ENCODE data around the gene ETV6.

The ETV6 gene

DNA sequence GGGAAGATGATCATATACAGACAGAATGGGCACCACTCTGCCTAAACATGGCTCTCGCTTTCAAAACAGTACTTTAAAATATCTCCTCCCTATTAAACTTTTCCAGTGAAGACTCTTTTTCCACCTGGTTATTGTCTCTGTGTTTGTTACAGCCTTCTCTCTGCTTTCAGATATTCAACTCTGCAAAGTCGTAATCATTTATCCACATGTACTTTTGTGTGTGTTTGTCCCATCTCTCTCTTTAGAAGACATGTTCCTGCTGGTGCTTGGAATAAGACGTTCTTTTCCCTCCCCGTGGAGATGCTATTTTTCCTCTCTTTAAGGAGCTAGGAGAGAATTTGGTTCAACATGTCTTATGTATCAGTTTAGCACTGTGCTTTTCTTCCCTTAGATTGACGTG is 45.1 kb downstream of the ETV6 start:
- no peak for DNase-seq (ENCODE audit: low read depth in 2 of 2)

DNA sequence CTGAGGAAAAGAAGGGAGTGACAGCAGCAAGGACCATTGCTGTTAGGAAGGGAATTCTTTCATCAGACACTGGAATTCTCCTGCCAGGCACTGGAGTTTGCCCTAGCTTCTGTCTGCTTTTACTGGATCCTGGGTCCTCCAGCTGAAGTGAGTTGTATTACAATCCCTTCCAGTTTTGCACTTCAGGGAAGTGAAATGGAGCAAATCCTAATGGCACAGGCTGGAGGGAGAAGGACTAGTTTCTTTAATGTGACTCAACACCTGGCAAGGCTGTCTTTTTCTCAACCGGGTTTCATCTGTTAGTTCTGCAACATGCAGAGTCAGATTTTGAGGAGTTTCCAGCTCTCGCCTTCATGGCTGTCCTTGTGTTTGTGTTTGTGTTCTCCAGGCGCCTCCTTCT is 45.8 kb downstream of the ETV6 start:
- no peak for DNase-seq (ENCODE audit: low read depth in 2 of 2)

DNA sequence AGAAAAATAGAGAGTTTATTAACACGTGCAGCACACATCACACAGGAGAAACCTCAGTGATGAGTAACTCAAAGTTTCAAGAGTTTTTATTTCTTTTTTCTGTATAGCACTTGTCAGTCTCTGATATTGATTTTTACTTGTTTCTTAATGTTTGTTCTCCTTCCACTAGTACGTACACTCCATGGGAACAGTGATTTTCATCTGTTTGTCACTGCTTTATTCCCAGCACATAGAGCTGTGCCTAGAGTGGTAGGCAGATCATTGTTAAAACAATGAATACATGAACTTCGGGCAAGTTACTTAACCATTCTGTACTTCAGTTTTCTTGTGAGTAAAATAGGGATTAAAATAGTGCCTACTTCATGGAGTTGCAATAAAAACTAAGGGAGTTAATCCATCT is 46.6 kb downstream of the ETV6 start:
- no peak for DNase-seq (ENCODE audit: low read depth in 2 of 2)

DNA sequence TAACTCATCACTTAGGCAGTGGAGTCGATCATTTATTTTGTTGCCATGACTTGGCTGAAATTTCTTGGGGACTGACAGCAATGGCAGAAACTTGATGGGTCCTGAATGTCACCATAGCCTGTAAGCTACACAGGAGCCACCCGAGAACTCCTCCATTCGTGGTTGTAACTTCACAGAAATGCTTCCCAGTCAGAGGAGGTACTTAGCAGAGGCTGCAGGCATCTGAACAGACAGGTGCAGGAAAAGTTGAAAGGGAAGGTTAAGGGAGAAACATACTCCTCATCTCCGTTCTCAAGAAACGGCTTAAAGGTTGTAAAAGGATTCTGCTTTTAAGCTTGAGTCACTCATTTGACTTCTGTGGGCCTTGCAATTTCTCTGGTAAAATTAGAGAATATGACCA is 47.7 kb downstream of the ETV6 start:
- DNase-seq (ENCODE audit: low read depth in 2 of 2) = no peak

DNA sequence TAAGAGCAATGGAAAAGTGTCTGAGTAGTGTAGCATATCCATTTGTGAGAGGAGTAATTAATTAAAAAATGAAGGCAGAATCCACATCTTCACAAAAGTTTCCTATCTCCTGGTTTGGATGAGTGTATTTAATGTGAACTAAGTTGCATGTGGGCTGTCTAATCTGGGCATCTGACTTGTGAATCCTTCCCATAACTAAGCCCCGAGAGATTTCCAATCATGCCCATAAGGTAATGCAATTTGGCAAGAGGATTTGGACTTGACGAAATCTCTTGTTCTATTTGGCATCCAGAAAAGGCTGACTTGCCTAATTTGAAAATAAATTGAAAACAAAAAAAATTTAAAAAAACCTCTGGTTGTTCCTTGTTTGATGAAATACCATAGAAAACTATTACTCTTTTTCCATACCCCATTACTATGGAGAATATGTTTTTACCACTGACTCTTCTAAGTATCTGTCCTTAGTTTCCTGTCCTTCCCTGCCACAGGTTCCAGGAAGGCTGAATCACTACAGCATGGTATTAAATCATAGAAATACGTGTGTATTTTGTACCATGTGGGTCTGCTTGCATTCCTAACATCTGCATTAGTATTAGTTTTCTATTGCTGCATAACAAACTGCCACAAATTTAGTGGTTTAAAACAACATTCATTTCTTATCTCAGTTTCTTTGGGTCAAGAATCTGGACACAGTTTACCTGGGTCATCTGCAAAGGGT is 48.4 kb downstream of the ETV6 start:
- DNase-seq (ENCODE audit: low read depth in 2 of 2) = no peak

DNA sequence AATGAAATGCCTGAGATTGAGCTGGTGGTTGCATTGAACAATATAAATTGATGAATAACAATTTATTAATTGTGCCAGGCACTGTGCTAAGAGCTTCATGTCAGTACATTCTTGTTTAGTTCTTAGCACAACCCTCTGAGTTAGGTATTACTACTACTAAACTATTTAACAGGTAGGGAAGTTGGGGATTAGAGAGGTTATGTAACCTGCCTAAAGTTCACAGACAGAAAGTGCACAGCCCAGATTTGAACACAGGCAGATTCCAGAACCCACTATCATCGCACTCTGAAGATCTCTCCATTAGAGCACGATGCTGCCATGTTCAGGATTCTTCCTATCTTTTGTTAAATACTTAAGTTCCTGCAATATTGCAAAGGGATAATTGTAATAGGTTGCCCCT is 49.3 kb downstream of the ETV6 start:
- DNase-seq (ENCODE audit: low read depth in 2 of 2) = no peak

DNA sequence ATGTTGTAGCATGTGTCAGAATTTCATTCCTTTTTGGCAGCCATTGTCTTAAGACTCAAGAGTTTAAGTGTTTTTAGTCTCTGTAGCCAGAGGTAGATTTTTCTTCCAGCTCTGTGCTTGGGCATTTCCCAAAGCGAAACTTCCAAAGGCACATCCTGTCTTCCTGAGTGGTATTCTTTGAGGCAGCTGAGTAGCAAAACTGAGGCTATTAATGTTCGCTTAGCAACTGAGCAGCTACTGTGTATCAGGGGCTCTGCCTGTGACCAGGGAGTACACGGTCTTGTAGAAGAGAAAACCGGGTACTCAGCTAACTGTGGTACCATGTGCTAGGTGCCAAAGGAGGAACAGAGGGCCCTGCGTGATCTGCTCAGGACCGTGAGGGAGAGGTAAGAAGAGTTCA is 52.0 kb downstream of the ETV6 start:
- DNase-seq (ENCODE audit: low read depth in 2 of 2) = no peak

DNA sequence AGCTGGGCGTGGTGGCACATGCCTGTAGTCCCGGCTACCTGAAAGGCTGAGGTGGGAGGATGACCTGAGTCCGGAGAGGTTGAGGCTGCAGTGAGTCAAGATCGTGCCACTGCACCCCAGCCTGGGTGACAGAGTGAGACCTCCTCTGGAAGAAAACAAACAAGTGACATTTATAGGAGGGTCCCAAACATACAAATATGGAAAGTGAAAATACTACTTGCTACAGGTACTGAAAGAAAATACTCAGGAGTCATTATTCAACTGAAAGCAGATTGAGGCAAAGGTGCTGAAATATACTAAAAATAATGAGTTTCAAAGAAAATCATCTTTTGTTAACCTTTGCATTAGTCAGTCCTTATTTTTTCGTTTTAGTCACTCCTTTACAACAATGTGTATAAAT is 53.5 kb downstream of the ETV6 start:
- DNase-seq (ENCODE audit: low read depth in 2 of 2) = no peak

DNA sequence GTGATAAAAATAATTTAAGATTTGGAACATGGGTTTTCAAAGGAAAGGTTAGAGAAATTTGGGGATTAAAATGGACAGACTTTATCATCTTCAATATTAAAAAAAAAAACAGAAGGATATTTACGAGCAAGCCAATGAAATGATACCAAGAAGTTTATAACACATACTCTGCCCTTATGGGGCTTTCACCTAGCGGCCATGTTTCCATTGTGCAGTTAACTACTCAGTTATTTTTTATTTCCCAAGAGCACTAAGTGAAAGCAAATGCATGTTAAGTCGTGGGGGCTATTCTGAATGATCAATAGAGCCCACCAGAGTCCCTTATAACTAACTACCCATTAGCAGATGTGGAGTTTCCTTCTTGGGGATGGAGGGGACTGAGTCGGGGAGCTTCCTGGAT is 53.9 kb downstream of the ETV6 start:
- DNase-seq (ENCODE audit: low read depth in 2 of 2) = no peak

DNA sequence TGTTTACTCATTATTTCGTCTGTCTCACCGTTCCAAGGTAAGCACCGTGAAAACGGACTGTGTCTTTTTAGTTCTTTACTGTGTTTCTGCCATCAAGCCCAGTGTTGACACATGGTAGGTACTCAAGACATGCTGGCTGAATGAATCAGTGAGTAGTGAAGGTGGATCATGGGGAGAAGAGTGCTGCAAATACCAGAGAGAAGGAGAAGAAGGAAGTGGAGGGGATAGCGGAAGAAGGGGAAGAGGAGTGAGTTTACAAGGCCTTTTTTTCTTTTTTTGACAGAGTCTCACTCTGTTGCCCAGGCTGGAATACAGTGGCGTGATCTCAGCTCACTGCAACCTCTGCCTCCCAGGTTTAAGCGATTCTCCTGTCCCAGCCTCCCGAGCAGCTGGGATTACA is 54.6 kb downstream of the ETV6 start:
- DNase-seq (ENCODE audit: low read depth in 2 of 2) = no peak

DNA sequence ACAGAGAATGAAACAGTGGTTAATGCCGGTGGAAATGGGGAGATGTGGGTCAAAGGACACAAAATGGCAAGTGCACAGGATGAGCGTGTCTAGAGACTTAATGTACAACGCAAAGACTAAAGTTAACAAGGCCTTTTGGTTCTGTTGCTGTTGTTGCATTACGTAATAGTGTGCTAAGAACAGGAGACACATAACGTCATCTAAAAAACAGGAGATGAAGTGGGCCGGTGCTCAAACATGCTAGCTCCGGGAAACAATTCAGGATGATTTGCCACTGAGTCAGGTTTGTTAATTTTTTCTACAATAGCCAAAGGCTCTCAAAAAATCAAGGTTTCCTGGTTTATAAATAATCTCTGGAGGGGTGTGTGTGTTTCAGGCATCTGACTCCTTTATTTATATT is 55.5 kb downstream of the ETV6 start:
- no peak for DNase-seq (ENCODE audit: low read depth in 2 of 2)

DNA sequence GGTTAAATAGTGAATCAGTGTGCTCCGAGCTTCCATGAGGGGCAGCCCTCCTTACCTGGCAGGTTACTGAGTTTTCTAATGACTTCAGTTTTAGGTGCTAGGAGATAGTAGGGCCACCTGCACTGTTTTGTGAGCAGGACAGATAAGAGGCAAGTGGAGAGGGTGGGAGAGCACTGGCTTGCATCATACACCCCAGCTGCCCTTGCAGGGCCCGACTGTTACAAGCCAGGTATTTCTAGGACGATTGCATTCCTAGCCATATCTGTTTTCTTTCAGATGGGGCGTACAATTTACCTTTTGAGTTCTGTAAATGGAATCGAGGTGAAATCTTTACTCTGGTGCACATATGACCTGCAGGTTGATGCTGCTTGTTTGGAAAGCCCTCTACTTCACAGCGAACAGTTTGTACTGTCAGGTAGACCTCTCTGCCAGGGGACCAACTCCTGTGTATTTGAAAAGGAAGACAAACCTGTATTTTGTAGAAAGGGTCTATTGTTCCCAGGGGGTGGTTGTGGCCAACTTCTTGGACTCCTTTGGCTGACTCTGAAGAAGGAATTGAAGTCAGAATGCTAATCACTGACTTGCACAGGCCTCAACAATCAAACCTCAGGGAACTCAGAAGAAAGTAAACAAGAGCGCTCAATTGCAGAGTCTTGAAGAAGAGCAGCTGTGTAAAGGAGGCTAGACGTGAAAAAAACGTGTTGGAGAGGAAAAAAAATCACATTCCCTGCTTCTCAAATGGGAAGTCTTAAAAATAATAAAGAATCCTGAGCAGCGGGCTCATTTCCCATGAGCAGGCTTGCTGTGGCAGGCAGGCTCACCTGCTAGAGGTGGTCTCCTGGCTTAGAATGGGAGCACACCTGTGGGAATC is 57.3 kb downstream of the ETV6 start:
- no peak for DNase-seq (ENCODE audit: low read depth in 2 of 2)

DNA sequence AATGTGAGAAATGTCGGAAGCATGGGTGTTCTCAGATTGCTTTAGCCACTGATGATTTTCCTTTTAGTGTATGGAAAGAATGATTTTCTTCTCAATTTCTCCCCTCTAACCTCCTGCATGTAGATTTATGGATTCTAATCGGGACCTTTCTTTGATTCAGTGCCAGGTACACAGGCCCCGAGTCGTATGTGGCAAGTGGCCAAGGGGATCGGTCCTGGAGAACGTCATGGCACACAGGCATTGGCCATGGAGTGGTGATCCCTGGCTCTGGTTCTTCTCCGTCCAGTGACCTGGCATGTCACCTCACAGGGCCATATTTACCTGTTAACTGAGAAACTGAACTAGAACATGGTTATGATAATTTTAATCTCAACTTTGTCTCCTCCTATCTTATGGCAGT is 58.1 kb downstream of the ETV6 start:
- DNase-seq (ENCODE audit: low read depth in 2 of 2) = no peak

DNA sequence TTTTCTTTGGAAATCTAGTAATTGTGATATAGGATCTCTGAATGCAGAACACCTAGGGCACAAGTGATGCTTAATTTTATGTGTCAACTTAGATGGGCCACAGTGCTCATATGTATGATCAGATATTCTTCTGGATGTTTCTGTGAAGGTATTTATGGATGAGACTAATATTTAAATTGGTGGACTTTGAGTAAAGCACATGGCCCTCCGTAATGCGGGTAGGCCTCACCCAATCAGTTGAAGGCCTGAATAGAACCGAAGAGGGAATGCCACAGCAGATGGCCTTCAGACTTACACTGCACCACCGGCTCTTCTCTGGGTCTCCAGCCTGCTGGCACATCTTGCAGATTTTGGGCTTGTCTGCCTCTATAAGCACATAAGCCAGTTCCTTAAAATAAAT is 60.0 kb downstream of the ETV6 start:
- DNase-seq (ENCODE audit: low read depth in 2 of 2) = no peak

DNA sequence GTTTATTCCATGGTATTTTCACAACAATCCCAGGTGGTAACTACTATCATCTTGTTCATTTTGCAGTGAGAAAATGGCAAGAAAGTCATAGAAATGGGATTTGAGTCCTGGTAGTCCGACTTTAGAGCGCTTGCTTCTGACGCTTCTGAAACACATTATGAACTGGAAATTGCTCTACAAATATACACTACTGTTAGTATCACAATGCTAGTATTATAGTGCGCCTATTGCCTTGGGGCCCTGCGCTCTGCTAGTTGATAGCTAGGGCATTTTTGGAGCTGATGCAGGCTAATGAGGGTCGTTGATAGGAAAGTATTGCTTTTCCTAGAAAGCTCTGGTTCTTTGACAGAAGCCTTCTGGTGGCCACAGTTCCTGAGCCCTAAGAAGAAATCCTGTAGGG is 61.0 kb downstream of the ETV6 start:
- DNase-seq (ENCODE audit: low read depth in 2 of 2) = no peak

DNA sequence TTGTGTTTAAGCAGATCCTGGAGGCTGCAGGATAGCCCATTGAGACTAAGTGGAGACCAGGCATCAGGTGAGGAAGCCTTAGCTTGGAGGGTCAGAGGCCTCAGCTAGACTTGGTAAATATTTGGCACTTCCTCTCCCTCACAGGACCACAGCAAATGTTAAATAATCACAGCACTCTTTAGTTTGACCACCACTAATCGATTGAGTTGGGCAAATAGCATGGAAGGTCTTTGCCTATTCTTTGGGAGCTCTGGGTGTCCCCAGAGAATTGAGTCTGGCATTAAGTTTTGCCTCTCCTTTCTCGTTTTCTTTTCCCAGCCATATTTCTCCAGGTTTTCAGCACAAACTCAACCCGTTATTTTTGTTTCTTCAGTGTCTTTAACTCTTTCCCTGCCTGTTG is 61.4 kb downstream of the ETV6 start:
- DNase-seq (ENCODE audit: low read depth in 2 of 2) = no peak

DNA sequence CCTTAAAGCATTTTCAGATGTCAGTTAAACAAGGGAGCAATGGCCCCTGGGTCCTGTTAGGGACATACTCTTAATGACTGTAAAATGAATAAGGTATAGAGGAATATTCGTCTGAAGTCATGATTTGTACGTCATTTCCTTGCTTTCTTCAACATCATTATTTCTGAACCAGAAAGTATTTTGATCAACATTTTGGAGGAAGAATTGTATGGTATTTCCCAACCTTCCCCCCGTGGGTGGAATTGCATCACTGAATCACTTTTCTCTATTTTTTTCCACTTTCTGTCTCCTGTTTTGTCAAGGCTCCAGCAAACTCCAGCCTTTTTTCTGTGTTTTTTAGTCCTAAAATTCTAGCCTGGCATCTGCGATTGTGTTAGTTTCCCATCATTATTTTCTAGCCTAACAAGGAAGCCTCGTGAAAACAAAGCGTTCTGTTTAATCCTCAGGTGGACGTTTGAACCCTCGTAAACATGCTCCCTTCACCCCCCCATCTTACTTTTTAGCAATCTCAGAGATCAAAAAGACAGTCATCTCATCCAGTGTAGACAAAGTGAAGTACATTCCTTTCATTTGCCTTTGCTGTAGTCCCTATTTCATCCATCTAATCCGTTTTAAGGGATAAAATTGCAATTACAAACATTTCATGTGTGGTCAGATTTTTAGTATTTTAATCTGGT is 62.3 kb downstream of the ETV6 start:
- DNase-seq (ENCODE audit: low read depth in 2 of 2) = no peak

DNA sequence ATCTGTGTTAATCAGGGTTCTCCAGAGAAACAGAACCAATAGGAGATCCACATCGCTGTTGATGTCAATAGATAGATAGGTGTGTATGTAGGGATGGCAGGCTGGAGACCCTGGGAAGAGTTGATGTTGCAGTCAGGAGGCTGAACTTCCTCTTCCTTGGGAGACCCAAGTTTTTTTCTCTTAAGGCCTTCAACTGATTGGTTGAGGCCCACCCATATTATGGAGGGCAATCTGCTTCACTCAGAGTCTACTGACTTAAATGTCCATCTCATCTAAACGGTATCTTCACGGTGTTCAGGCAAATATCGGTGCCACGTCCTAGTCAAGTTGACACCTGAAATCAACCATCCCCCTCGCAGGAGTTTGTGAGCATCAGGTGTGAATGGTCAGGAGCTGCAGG is 63.0 kb downstream of the ETV6 start:
- DNase-seq (ENCODE audit: low read depth in 2 of 2) = no peak

DNA sequence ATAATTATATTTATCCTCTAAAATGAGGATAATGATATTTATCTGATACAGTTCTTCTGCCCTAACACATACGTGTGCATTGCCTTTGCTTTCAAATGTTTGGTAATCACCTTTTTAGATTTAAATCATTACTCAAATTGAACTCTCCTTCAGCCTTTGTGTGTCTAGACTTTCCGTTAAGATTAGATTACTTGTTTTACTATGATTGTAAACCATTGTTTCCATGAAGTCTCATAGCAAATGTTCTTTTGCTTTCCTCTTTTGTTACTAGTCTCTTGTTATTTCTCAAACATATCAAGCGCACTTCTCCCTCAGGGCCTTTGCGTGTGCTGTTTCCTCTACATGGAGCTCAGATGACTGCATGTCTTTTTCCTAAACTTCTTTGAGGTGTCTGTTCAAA is 63.7 kb downstream of the ETV6 start:
- DNase-seq (ENCODE audit: low read depth in 2 of 2) = no peak

DNA sequence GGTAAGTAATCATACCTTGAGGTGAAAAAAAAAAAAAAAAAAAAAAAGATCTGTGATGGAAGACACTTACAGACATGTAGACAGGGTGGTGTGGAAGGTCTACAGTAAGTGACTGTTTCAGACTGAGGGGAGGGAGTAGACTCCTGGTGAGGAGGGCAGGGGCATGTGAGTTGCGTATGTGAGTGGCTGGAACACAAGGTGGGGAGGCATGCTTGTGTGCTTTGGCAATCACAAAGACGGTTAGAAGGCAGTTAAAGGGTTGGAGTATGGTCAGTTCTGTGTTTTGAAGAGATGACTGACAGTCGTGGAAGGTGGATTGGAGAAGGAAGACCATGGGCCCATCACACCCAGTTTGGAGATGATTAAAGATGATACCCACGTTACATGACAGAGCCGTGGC is 65.2 kb downstream of the ETV6 start:
- DNase-seq (ENCODE audit: low read depth in 2 of 2) = no peak

DNA sequence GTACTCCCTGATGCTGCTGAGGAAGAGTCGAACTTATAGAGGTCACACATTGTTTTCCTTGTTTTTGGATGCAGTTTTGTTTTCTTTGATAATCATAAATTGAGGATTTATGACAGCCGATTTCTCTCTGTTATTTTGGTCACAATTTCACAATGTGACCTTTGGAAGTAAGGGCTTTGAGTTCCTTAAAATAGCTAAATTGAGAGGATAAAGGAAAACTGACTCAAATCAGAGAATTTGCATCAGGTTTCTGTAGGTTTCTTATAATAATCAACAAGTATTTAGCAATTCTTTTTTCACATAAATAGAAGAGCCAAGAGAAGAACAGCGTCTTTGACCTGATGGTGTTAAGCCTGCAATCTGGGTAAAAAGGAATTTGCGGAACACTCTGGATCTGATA is 66.1 kb downstream of the ETV6 start:
- no peak for DNase-seq (ENCODE audit: low read depth in 2 of 2)

DNA sequence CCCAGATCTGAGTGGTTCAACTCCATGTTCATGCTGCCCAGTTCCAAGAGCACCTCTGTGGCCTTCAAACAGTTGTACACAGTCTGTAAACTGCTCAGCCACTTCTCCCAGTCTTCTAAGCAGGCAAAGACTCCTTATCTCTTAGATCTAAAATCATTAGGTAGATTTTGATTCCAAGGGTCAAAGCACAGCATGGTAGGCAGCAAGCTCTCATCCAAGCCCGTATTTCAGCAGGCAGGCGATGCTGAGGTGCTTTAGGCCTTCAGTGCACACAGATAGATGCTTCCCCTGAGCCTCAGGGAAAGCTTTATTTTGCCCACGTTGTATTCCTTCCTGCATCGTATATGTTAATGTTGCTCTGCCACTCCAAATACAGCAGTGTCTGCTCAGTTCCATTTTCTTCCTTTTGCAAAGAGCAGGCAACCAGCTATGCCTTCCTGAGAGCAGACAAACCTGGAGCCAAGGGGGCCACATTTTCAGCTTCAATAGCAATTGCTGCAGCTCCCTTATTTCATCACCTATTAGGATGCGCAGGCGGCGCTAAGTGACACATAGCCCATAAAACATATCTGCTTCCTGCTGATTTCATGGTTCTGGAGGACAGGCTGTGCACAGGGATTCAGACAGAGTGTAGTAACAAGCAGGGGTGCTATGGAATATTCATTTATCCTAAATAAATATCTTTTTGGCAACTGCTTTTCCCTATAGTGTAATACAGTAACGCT is 67.5 kb downstream of the ETV6 start:
- no peak for DNase-seq (ENCODE audit: low read depth in 2 of 2)
